Left ventricle myocardium inferior (tissue), 1 donor: ENCODE measurements around the gene CLDN6. TPM values are rescaled to one million over a fixed set of nuclear protein-coding genes. Genes with fewer than 3 reads are reported as not detected.

Experiments
- DNase-seq: peaks from one replicate; pipeline ENCODE4 v3.0.0-alpha.2; 2020
- H3K27ac ChIP-seq: fragments of 200-600 bp; replicated peaks from 2 replicates; pipeline ENCODE4 v1.8.0; 2021
- H3K27me3 ChIP-seq: fragments of 200-600 bp; 2 replicates; pipeline ENCODE4 v1.8.0; 2021; ENCODE audit warnings: low read depth
- H3K36me3 ChIP-seq: fragments of 200-600 bp; 2 replicates; pipeline ENCODE4 v1.8.0; 2021
- H3K4me1 ChIP-seq: fragments of 200-600 bp; 2 replicates; pipeline ENCODE4 v1.8.0; 2021
- H3K4me3 ChIP-seq: fragments of 200-600 bp; 2 replicates; pipeline ENCODE4 v1.8.0; 2021; ENCODE audit warnings: mild to moderate bottlenecking, moderate library complexity
- H3K9me3 ChIP-seq: fragments of 200-600 bp; replicated peaks from 2 replicates; pipeline ENCODE4 v1.8.0; 2021
- intact Hi-C: fragments of 100-400 bp; cut with micrococcal nuclease; formaldehyde crosslinking; loops from one replicate; pipeline ENCODE4 v1.11.0; 2022
- total RNA-seq: library from RNA; stranded (reverse); fragmentation: NEBNext Ultra II Directional; extraction: Animal tissue kit (Norgen Biotek cat#: 25700); gene quantifications from one replicate; pipeline ENCODE4 v1.2.1, GENCODE V29; 2021
- TF ChIP-seq, protein P1 (sequence below): fragments of 200-600 bp; IDR thresholded peaks from 2 replicates; pipeline ENCODE4 v1.8.0; 2021; ENCODE audit warnings: antibody characterized with exemption, mild to moderate bottlenecking, borderline replicate concordance
- donor health status: DM: no; HTN: yes; CAD: no; lungs with severe emphysema.

CLDN6 gene
- total RNA-seq, 1 donor from 2014 or later: not detected

- H3K4me3 ChIP-seq: no peak overlapping the region
- no peaks in the 10 kb centered on the region for H3K9me3 ChIP-seq
- TF ChIP-seq, protein P1, sequence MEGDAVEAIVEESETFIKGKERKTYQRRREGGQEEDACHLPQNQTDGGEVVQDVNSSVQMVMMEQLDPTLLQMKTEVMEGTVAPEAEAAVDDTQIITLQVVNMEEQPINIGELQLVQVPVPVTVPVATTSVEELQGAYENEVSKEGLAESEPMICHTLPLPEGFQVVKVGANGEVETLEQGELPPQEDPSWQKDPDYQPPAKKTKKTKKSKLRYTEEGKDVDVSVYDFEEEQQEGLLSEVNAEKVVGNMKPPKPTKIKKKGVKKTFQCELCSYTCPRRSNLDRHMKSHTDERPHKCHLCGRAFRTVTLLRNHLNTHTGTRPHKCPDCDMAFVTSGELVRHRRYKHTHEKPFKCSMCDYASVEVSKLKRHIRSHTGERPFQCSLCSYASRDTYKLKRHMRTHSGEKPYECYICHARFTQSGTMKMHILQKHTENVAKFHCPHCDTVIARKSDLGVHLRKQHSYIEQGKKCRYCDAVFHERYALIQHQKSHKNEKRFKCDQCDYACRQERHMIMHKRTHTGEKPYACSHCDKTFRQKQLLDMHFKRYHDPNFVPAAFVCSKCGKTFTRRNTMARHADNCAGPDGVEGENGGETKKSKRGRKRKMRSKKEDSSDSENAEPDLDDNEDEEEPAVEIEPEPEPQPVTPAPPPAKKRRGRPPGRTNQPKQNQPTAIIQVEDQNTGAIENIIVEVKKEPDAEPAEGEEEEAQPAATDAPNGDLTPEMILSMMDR: no peak
- no peak overlapping the region for H3K27ac ChIP-seq
- H3K36me3 ChIP-seq: no peaks in the 10 kb centered on the region
- intact Hi-C loops: no loop called here
- peaks cover 35% of the 10 kb centered on the region for H3K27me3 ChIP-seq
- no peak for DNase-seq
- peaks cover 24% of the 10 kb centered on the region for H3K4me1 ChIP-seq
These were observed 40.5 kb downstream of the CLDN6 start for GRCh38 chr16:2977440-2977839.

DNA sequence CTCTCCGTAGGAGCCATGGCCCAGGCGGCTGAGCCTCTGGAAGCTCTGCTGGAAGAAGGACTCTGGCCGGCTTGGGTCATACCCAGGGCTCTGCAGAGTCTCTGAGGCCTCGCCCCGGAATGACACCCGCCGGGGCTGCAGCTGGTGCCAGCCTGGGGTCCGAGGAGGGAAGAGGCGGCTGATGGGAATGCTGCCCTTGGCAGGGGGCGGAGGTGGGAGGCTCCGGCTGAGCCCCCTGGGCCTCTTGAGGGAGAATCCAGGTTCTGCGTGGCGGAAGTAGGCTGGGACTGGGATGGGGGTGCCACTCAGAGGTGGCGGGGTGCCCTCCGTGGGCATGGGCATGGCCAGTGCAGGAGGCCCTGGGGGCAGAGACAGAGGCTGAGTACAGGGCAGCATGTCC lies 41.3 kb downstream of the CLDN6 start:
- H3K27ac ChIP-seq: no peak overlapping the region
- peaks cover 35% of the 10 kb centered on the region for H3K27me3 ChIP-seq
- H3K4me1 ChIP-seq: peaks cover 30% of the 10 kb centered on the region
- H3K36me3 ChIP-seq: peaks cover 5% of the 10 kb centered on the region
- TF ChIP-seq, protein P1: no peak
- no peak for DNase-seq
- no peaks in the 10 kb centered on the region for H3K9me3 ChIP-seq
- intact Hi-C loops: no loop called here
- H3K4me3 ChIP-seq: no peak overlapping the region

DNA sequence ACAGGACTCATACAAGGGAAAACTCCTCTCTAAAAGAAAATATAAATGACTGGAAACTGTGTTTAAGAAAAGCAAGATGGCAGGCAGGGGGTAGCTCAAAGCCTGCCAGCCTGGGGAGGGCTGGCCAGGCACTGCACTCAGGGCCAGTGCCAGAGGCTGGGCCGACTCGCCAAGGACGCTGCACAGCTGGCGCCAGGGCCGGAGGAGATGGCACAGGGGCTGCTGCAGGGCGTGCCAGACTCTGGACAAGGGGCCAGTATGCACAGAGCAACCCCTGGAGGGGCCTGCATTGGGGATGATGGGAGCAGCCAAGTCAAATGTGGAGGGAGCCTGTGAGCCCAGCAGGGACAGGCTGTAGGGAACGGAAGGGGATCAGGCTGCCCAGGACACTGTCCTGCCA lies 41.8 kb downstream of the CLDN6 start:
- peaks cover 35% of the 10 kb centered on the region for H3K27me3 ChIP-seq
- H3K36me3 ChIP-seq: peaks cover 5% of the 10 kb centered on the region
- H3K4me3 ChIP-seq: no peak overlapping the region
- intact Hi-C loops: no loop called here
- no peak for DNase-seq
- peaks cover 31% of the 10 kb centered on the region for H3K4me1 ChIP-seq
- no peak overlapping the region for H3K27ac ChIP-seq
- TF ChIP-seq, protein P1: no peak
- no peaks in the 10 kb centered on the region for H3K9me3 ChIP-seq

GRCh38 chr16:2975161-2975795 lies 42.7 kb downstream of the CLDN6 start:
- H3K27me3 ChIP-seq: peaks cover 35% of the 10 kb centered on the region
- no peak overlapping the region for H3K27ac ChIP-seq
- H3K9me3 ChIP-seq: no peaks in the 10 kb centered on the region
- TF ChIP-seq, protein P1: no peak
- no peak overlapping the region for H3K4me3 ChIP-seq
- intact Hi-C loops: no loop called here
- DNase-seq: no peak
- H3K36me3 ChIP-seq: peaks cover 5% of the 10 kb centered on the region
- H3K4me1 ChIP-seq: peaks cover 32% of the 10 kb centered on the region

- Histone ChIP-seq H3K27ac (no peak overlapping the region), H3K36me3 (peaks cover 5% of the 10 kb centered on the region), H3K9me3 (no peaks in the 10 kb centered on the region), H3K4me1 (peaks cover 32% of the 10 kb centered on the region), H3K4me3 (no peak overlapping the region), H3K27me3 (peaks cover 29% of the 10 kb centered on the region)
- TF ChIP-seq, protein P1: no peak
- no peak for DNase-seq
- intact Hi-C loops: no loop called here
These were observed 43.5 kb downstream of the CLDN6 start for GRCh38 chr16:2974319-2975056.
